ENCODE data around the gene WAS. TPM values are rescaled to one million over a fixed set of nuclear protein-coding genes. Genes with fewer than 3 reads are reported as not detected.

WAS gene
- total RNA-seq, 4 donors from 2014 or later: 1.2 to 7.1 (median 3.7) TPM

DNA sequence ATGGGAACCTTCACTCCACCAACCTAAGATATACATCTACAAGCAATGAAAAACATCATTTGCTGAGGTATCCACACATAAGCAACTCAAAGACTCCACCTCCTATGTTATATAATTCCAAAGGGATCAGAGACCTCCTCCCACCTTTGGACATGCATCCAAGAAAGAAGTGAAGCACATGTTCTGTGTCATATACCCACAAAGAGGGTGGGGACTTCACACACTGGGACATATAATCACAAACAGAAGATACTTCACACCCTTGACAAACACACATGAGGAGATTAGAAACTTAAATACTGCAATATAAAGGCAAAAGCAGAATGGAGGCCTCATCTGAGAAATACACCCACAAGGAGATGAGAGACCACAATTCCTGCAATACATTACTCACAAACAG is 38.3 kb downstream of the WAS start:
- H3K9me3 ChIP-seq: no peaks in the 10 kb centered on the region
- H3K27me3 ChIP-seq: no peaks in the 10 kb centered on the region
- intact Hi-C loops (cut with DNase I): no loop called here
- H3K27ac ChIP-seq: no peak overlapping the region
- no peak overlapping the region for H3K4me3 ChIP-seq
- no peak for DNase-seq
- TF ChIP-seq, protein P1, sequence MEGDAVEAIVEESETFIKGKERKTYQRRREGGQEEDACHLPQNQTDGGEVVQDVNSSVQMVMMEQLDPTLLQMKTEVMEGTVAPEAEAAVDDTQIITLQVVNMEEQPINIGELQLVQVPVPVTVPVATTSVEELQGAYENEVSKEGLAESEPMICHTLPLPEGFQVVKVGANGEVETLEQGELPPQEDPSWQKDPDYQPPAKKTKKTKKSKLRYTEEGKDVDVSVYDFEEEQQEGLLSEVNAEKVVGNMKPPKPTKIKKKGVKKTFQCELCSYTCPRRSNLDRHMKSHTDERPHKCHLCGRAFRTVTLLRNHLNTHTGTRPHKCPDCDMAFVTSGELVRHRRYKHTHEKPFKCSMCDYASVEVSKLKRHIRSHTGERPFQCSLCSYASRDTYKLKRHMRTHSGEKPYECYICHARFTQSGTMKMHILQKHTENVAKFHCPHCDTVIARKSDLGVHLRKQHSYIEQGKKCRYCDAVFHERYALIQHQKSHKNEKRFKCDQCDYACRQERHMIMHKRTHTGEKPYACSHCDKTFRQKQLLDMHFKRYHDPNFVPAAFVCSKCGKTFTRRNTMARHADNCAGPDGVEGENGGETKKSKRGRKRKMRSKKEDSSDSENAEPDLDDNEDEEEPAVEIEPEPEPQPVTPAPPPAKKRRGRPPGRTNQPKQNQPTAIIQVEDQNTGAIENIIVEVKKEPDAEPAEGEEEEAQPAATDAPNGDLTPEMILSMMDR (IDR thresholded peaks at IDR 0.05): no peak
- no peak for TF ChIP-seq POLR2A (IDR thresholded peaks at IDR 0.05)
- H3K36me3 ChIP-seq: no peaks in the 10 kb centered on the region
- no peaks in the 10 kb centered on the region for H3K4me1 ChIP-seq

GRCh38 chrX:48726596-48726995 is 43.0 kb downstream of the WAS start:
- no peak for DNase-seq

DNA sequence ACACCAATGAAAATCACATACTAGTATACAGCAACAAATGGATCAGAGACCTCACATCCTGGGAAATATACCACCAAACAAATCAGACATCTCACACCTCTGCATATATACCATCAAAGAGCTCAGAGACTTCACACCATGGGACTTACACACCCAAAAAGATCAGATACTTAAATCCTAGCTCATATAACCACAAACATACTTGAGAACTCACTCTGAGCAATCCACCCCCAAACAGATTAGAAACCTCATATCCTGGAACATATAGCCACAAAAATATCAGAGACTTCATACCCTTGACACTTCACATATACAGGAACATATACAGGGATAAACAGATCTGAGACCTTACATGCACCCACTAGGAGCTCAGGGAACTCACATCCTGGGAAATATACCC is 45.1 kb downstream of the WAS start:
- TF ChIP-seq, protein P1 (IDR thresholded peaks at IDR 0.05): no peak
- no peak for TF ChIP-seq POLR2A (IDR thresholded peaks at IDR 0.05)
- H3K9me3 ChIP-seq: no peaks in the 10 kb centered on the region
- intact Hi-C loops (cut with DNase I): no loop called here

More at GRCh38 chrX:48726596-48726995, 43.0 kb downstream of the WAS start:
- WGBS, 2 donors: 87 to 91% methylated on average over 2 of the region's 2 CpGs
- intact Hi-C loops (cut with DNase I): no loop called here
- TF ChIP-seq POLR2A (IDR thresholded peaks at IDR 0.05): no peak
- TF ChIP-seq, protein P1 (IDR thresholded peaks at IDR 0.05): no peak
- no peak overlapping the region for H3K4me3 ChIP-seq
- H3K36me3 ChIP-seq: no peaks in the 10 kb centered on the region
- no peaks in the 10 kb centered on the region for H3K9me3 ChIP-seq
- no peaks in the 10 kb centered on the region for H3K4me1 ChIP-seq
- no peaks in the 10 kb centered on the region for H3K27me3 ChIP-seq
- no peak overlapping the region for H3K27ac ChIP-seq

GRCh38 chrX:48736303-48736702 is 52.7 kb downstream of the WAS start:
- H3K27ac ChIP-seq: no peak overlapping the region
- peak overlapping the region in 1 of 4 donors; percentile 74 for H3K4me3 ChIP-seq
- H3K9me3 ChIP-seq: no peaks in the 10 kb centered on the region
- intact Hi-C loops (cut with DNase I): no loop called here
- no peaks in the 10 kb centered on the region for H3K36me3 ChIP-seq
- H3K27me3 ChIP-seq: no peaks in the 10 kb centered on the region
- H3K4me1 ChIP-seq: peaks cover 0 to 15% (median 0%) of the 10 kb centered on the region in 3 donors
- 67 to 100% methylated on average over 1 of the region's 1 CpG for WGBS, 2 donors
- no peak for DNase-seq
- no peak for TF ChIP-seq POLR2A (IDR thresholded peaks at IDR 0.05)
- TF ChIP-seq, protein P1 (IDR thresholded peaks at IDR 0.05): no peak

More for the DNA sequence above, 45.1 kb downstream of the WAS start:
- Histone ChIP-seq H3K27me3 (no peaks in the 10 kb centered on the region), H3K36me3 (no peaks in the 10 kb centered on the region), H3K4me1 (no peaks in the 10 kb centered on the region), H3K27ac (no peak overlapping the region), H3K4me3 (no peak overlapping the region)
- DNase-seq: no peak

DNA sequence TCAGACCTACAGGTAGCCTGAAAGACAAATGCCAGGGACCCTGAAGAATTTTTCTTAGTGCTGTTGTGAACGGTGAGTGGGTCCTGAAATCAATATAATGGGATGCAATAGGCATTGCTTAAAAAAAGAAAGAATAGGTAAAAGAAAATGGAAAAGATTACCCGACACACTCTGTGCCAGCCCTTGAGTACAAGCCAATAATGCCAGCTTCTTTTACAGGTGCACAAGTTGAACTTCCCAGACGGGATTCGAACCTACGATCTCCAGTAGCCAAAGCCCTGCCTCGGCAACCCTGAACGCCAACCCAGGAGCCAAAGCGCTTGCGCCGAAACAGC is 53.2 kb downstream of the WAS start:
- Histone ChIP-seq H3K4me1 (peaks cover 0 to 15% (median 0%) of the 10 kb centered on the region in 3 donors), H3K9me3 (no peaks in the 10 kb centered on the region), H3K27me3 (no peaks in the 10 kb centered on the region), H3K36me3 (no peaks in the 10 kb centered on the region), H3K27ac (peak overlapping the region in 2 of 4 donors; percentile 13 to 50), H3K4me3 (peak overlapping the region in 3 of 4 donors; percentile 56 to 74 (median 58))
- WGBS, 2 donors: 13 to 39% methylated on average over 4 to 9 of the region's 10 CpGs
- intact Hi-C loops (cut with DNase I): no loop called here
- DNase-seq: no peak
- TF ChIP-seq, protein P1 (IDR thresholded peaks at IDR 0.05): no peak
- no peak for TF ChIP-seq POLR2A (IDR thresholded peaks at IDR 0.05)

Measured in esophagus squamous epithelium (tissue), 5 donors.